ENCODE data around the gene TOX2. TPM values are rescaled to one million over a fixed set of nuclear protein-coding genes. Genes with fewer than 3 reads are reported as not detected.
"Not testable (repeated sequence)": the region's sequence is repeated elsewhere in the genome, so short reads cannot be mapped to it uniquely, and the experiment has no call there.

Gene TOX2
- polyA plus RNA-seq, 6 donors from 2014 or later, result 0.17 to 0.26 (median 0.26) TPM; not detected in 3

GRCh38 chr20:44038681-44039123 lies 124.0 kb downstream of the TOX2 start:
- Mint-ChIP-seq H3K4me3 (no peak overlapping the region), H3K27ac (no peak overlapping the region), H3K36me3 (no peaks in the 10 kb centered on the region), H3K9me3 (peaks cover 0 to 6% (median 2%) of the 10 kb centered on the region in 7 donors), H3K27me3 (peaks cover 31 to 67% (median 59%) of the 10 kb centered on the region in 3 donors), H3K4me1 (no peaks in the 10 kb centered on the region)
- DNase-seq, result no peak
- ATAC-seq (ENCODE audit: low read depth in 2 of 2), result no peak

- DNase-seq (no peak), ATAC-seq (ENCODE audit: low read depth in 2 of 2) (no peak)
- Mint-ChIP-seq H3K27ac (no peak overlapping the region), H3K4me1 (no peaks in the 10 kb centered on the region), H3K9me3 (peaks cover 0 to 9% (median 2%) of the 10 kb centered on the region in 7 donors), H3K4me3 (no peak overlapping the region), H3K27me3 (peaks cover 31 to 67% (median 59%) of the 10 kb centered on the region in 3 donors), H3K36me3 (no peaks in the 10 kb centered on the region)
Measured at GRCh38 chr20:44039147-44039546, 124.5 kb downstream of the TOX2 start.

DNA sequence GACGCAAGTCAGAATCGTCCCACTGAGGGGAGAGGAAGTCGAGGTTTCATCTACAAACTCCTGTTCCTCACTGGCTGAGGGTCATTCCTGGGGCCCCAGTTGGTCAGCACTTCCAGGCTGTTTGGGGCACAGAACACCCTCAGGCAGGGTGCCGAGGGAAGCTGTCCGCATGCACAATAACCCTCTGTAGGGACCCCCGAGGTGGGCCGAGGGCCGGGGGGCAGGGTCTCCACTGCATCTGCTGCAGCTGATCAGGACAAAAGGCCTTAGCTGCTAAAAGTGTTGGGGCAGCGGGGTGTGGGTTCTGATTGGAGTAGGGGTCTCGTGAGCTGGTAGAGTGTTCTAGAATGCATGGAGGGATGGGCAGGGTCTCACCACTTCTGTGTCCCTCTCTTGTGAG lies 125.1 kb downstream of the TOX2 start:
- Mint-ChIP-seq H3K4me3 (no peak overlapping the region), H3K4me1 (no peaks in the 10 kb centered on the region), H3K9me3 (peaks cover 0 to 10% (median 2%) of the 10 kb centered on the region in 7 donors), H3K27me3 (peaks cover 32 to 66% (median 55%) of the 10 kb centered on the region in 3 donors), H3K36me3 (no peaks in the 10 kb centered on the region), H3K27ac (peak overlapping the region in 1 of 6 donors; percentile 60)
- ATAC-seq (ENCODE audit: low read depth in 2 of 2), result no peak
- DNase-seq, result no peak

DNA sequence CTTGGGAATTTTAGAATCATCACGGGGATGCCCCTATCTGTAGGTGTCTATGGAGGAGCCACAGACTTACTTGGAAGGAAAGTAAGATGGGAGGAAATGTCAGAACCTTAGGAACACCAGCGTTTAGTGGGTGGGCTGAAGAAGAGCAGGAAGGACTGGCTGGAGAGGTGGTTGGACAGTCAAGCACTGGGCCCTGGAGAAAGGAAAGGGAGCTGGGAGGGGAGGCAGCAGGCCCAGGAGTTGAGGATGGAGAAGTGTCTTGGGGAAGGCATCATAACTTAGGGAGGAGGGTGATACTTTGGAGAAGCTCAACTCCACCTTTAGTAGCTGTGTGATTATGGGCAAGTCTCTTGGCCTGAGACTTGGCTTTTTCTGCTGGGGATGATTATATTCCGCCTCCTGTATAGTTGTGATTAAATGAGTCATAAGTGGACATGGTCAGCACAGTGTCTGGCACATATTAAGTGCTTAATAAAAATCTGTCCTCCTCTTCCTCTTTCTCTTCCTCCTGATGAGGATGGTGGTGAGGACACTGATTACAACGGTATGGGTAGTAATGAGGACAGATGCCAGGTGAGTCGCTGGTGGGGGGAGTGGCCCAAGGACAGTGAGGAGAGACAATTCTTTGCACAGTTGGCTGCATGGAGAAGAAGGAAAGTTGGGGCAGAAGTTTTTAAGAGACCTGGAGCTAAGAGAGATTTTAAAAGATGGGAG lies 125.7 kb downstream of the TOX2 start:
- DNase-seq (no peak), ATAC-seq (ENCODE audit: low read depth in 2 of 2) (no peak)
- Mint-ChIP-seq H3K27me3 (peaks cover 35 to 64% (median 52%) of the 10 kb centered on the region in 3 donors), H3K27ac (peak overlapping the region in 1 of 6 donors; percentile 60), H3K4me3 (no peak overlapping the region), H3K4me1 (no peaks in the 10 kb centered on the region), H3K9me3 (peaks cover 0 to 10% (median 2%) of the 10 kb centered on the region in 7 donors), H3K36me3 (no peaks in the 10 kb centered on the region)

- H3K27me3 Mint-ChIP-seq, result peaks cover 40 to 65% (median 53%) of the 10 kb centered on the region in 3 donors
- DNase-seq (no peak), ATAC-seq (ENCODE audit: low read depth in 2 of 2) (no peak)
- no peaks in the 10 kb centered on the region for H3K36me3 Mint-ChIP-seq
- H3K9me3 Mint-ChIP-seq, result peaks cover 0 to 10% (median 2%) of the 10 kb centered on the region in 7 donors
- no peak overlapping the region for H3K4me3 Mint-ChIP-seq
- H3K27ac Mint-ChIP-seq, result no peak overlapping the region
- no peaks in the 10 kb centered on the region for H3K4me1 Mint-ChIP-seq
Measured at GRCh38 chr20:44041001-44041400, 126.3 kb downstream of the TOX2 start.

DNA sequence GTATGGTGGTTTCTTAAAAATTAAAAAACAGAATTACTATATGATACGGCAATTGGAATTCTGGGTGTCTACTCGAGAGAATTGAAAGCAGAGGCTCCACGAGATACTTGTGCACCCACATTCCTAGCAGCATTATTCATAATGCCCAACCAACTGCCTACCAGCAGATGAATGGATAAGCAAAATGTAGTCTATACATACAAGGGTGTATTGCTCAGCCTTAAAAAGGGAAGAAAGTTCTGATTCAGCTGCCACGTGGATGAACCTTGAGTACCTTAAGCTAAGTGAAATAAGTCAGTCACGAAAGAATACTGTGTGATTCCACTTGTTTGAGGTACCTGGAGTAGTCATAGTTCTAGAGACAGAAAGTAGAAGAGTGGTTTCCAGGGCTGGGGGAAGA lies 130.1 kb downstream of the TOX2 start:
- H3K4me1 Mint-ChIP-seq; H3K9me3 Mint-ChIP-seq; H3K4me3 Mint-ChIP-seq; ATAC-seq (ENCODE audit: low read depth in 2 of 2); DNase-seq; H3K27ac Mint-ChIP-seq; H3K36me3 Mint-ChIP-seq: not testable (repeated sequence)
- H3K27me3 Mint-ChIP-seq, result peaks cover 28 to 46% (median 32%) of the 10 kb centered on the region in 3 donors

GRCh38 chr20:44050327-44050726 lies 135.7 kb downstream of the TOX2 start:
- no peak for ATAC-seq (ENCODE audit: low read depth in 2 of 2)

DNA sequence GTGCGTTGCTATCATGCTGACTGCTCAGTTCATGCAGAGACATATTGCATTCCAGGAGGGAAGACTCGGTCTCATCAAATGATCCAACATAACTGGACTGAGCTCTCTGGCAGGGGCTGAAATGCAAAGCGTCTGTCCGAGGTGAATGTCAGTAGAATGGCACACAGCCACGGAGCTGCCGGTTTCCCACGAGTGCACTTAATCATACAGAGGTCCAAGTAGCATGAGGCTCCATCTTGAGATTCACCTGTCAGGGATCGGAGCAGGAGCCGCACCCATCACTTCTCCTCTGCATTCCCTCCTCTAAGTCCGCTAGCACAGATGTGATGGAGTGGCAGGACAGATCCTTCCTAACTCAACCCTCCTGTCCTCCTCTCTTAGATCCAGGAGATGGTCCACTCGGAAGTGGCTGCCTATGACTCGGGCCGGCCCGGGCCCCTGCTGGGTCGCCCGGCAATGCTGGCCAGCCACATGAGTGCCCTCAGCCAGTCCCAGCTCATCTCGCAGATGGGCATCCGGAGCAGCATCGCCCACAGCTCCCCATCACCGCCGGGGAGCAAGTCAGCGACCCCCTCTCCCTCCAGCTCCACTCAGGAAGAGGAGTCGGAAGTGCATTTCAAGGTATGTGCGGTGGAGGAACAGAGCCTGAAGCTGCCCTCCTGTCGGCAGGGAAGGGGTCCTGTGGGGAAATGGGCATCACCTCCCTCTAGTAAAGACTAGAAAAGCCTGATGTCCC lies 136.4 kb downstream of the TOX2 start:
- no peaks in the 10 kb centered on the region for H3K4me1 Mint-ChIP-seq
- ATAC-seq (ENCODE audit: low read depth in 2 of 2) (no peak), DNase-seq (no peak)
- H3K9me3 Mint-ChIP-seq, result no peaks in the 10 kb centered on the region
- H3K27me3 Mint-ChIP-seq, result peaks cover 0 to 21% (median 5%) of the 10 kb centered on the region in 3 donors
- no peak overlapping the region for H3K4me3 Mint-ChIP-seq
- H3K36me3 Mint-ChIP-seq, result no peaks in the 10 kb centered on the region
- no peak overlapping the region for H3K27ac Mint-ChIP-seq

More at GRCh38 chr20:44050327-44050726, 135.7 kb downstream of the TOX2 start:
- H3K27ac Mint-ChIP-seq, result no peak overlapping the region
- peaks cover 5 to 20% (median 12%) of the 10 kb centered on the region in 3 donors for H3K27me3 Mint-ChIP-seq
- DNase-seq, result no peak
- H3K4me3 Mint-ChIP-seq, result no peak overlapping the region
- no peaks in the 10 kb centered on the region for H3K36me3 Mint-ChIP-seq
- no peaks in the 10 kb centered on the region for H3K9me3 Mint-ChIP-seq
- no peaks in the 10 kb centered on the region for H3K4me1 Mint-ChIP-seq

DNA sequence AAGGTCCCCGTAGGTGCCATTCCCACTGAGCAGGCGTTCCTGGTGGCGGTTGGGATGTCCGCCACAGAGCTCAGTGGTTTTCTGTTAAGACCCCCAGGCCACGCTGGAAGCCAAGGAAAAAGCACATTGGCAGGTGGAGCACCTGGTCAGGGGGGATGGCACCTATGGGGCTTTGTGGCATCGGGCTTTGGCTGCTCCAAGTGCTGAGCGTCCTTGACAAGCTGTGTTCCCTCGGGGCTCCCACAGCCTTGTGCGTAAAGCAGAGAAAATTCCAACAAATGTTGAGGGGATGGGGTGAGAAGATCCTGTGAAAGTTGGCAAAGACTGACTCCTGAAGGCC lies 137.0 kb downstream of the TOX2 start:
- no peaks in the 10 kb centered on the region for H3K4me1 Mint-ChIP-seq
- DNase-seq (no peak), ATAC-seq (ENCODE audit: low read depth in 2 of 2) (no peak)
- H3K27me3 Mint-ChIP-seq, result peaks cover 0 to 21% (median 5%) of the 10 kb centered on the region in 3 donors
- H3K36me3 Mint-ChIP-seq, result no peaks in the 10 kb centered on the region
- no peak overlapping the region for H3K4me3 Mint-ChIP-seq
- no peaks in the 10 kb centered on the region for H3K9me3 Mint-ChIP-seq
- no peak overlapping the region for H3K27ac Mint-ChIP-seq

DNA sequence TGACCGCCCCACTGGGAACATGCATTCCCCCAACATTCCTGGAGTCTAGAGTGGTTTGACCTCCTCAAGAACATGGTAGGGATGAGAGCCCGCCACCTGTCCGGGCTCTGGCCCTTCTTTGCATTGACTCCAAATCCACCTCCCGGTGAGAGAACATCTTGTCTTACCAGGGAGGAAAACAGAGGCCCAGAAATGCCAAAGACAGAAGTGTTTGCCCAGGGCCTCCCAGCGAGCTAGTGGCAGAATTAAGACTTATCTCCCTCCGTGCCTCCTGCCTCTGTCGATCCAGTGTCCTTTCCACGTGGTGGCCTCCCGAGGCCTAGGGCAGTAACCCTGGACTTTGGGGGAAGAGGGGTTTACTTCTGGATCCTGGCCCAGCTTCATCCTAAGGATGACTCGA lies 137.5 kb downstream of the TOX2 start:
- Mint-ChIP-seq H3K27ac (no peak overlapping the region), H3K9me3 (no peaks in the 10 kb centered on the region), H3K4me3 (no peak overlapping the region), H3K4me1 (no peaks in the 10 kb centered on the region), H3K27me3 (peaks cover 0 to 21% (median 5%) of the 10 kb centered on the region in 3 donors), H3K36me3 (no peaks in the 10 kb centered on the region)
- ATAC-seq (ENCODE audit: low read depth in 2 of 2) (no peak), DNase-seq (no peak)

- DNase-seq (no peak), ATAC-seq (ENCODE audit: low read depth in 2 of 2) (no peak)
- H3K27me3 Mint-ChIP-seq, result peaks cover 0 to 21% (median 5%) of the 10 kb centered on the region in 3 donors
- no peaks in the 10 kb centered on the region for H3K9me3 Mint-ChIP-seq
- H3K4me3 Mint-ChIP-seq, result no peak overlapping the region
- no peaks in the 10 kb centered on the region for H3K4me1 Mint-ChIP-seq
- no peaks in the 10 kb centered on the region for H3K36me3 Mint-ChIP-seq
- H3K27ac Mint-ChIP-seq, result no peak overlapping the region
Measured at GRCh38 chr20:44053046-44053445, 138.4 kb downstream of the TOX2 start.

GRCh38 chr20:44054118-44054517 lies 139.5 kb downstream of the TOX2 start:
- ATAC-seq (ENCODE audit: low read depth in 2 of 2), result no peak
- Mint-ChIP-seq H3K4me3 (peak overlapping the region in 1 of 8 donors; percentile 61), H3K36me3 (no peaks in the 10 kb centered on the region), H3K27ac (no peak overlapping the region), H3K9me3 (peaks cover 0 to 7% (median 2%) of the 10 kb centered on the region in 7 donors), H3K4me1 (no peaks in the 10 kb centered on the region), H3K27me3 (peaks cover 0 to 21% (median 12%) of the 10 kb centered on the region in 3 donors)
- no peak for DNase-seq

- ATAC-seq (ENCODE audit: low read depth in 2 of 2), result no peak
- Mint-ChIP-seq H3K27me3 (peaks cover 0 to 19% (median 7%) of the 10 kb centered on the region in 3 donors), H3K4me1 (no peaks in the 10 kb centered on the region), H3K36me3 (no peaks in the 10 kb centered on the region), H3K4me3 (no peak overlapping the region), H3K9me3 (peaks cover 0 to 7% (median 2%) of the 10 kb centered on the region in 7 donors), H3K27ac (peak overlapping the region in 1 of 6 donors; percentile 7)
- DNase-seq, result no peak
Measured at GRCh38 chr20:44054849-44055248, 140.2 kb downstream of the TOX2 start.

All from naive B cell (primary cell).